Esophagus squamous epithelium (tissue), 4 donors: Measurements from ENCODE around the gene ARHGAP30.

ENCODE experiments used
- POLR2A ChIP-seq, 4 donors: fragments of 450-650 bp; IDR thresholded peaks; one replicate each; pipeline ENCODE4 v1.6.1; 2017; ENCODE audit warnings: antibody characterized with exemption in 4 of 4, mild to moderate bottlenecking in 4 of 4, moderate library complexity in 3 of 4
- TF ChIP-seq, protein P1 (sequence below), 6 experiments: fragments of 450-650 bp in 4 of 6; fragments of 200-600 bp in 2 of 6; sonication (generic) in 2 of 6; IDR thresholded peaks; one replicate each; pipeline ENCODE4 v1.5.1; 2016 to 2019; ENCODE audit warnings: antibody characterized with exemption in 6 of 6, mild to moderate bottlenecking in 4 of 6, moderate library complexity in 4 of 6

DNA sequence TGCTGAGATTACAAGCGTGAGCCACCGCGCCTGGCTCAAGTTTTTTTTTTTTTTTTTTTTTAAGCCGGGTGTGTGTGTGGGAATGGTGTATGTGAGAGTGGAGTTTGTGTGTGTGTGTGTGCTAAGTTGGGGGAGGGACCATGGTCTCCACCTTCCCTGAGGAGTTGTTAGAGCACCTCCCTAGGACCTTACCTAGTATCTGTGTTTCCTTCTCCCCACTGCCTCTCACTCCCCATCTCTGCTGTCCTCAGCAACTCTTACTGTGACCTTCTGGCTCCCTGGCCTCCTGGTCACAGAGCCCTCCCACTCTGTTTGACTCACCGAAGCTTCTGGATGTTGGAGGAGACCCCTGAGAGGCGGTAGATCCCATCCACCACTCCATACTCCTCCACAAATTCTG lies 10.4 kb downstream of the ARHGAP30 start:
- TF ChIP-seq, protein P1, sequence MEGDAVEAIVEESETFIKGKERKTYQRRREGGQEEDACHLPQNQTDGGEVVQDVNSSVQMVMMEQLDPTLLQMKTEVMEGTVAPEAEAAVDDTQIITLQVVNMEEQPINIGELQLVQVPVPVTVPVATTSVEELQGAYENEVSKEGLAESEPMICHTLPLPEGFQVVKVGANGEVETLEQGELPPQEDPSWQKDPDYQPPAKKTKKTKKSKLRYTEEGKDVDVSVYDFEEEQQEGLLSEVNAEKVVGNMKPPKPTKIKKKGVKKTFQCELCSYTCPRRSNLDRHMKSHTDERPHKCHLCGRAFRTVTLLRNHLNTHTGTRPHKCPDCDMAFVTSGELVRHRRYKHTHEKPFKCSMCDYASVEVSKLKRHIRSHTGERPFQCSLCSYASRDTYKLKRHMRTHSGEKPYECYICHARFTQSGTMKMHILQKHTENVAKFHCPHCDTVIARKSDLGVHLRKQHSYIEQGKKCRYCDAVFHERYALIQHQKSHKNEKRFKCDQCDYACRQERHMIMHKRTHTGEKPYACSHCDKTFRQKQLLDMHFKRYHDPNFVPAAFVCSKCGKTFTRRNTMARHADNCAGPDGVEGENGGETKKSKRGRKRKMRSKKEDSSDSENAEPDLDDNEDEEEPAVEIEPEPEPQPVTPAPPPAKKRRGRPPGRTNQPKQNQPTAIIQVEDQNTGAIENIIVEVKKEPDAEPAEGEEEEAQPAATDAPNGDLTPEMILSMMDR (IDR thresholded peaks at IDR 0.05) = no peak
- no peak for TF ChIP-seq POLR2A (IDR thresholded peaks at IDR 0.05)
